Astrocyte (in vitro differentiated cells and primary cell): Measurements from ENCODE around the gene UGCG. TPM values are rescaled to one million over a fixed set of nuclear protein-coding genes. Genes with fewer than 3 reads are reported as not detected.
"Not testable (repeated sequence)": the region's sequence is repeated elsewhere in the genome, so short reads cannot be mapped to it uniquely, and the experiment has no call there.

Experiments used
- DNase-seq: peaks from one replicate; pipeline ENCODE4 v3.0.0-alpha.2; 2010; ENCODE audit warnings: low read depth
- FAIRE-seq: peaks from 2 replicates; lab custom pipeline; 2011; peaks lifted over from hg19 to GRCh38; lab: Jason Lieb, UNC
- H2AFZ ChIP-seq: 2 replicates; pipeline ENCODE4 v1.6.0; 2012; ENCODE audit warnings: low read depth, low read length, inconsistent platforms
- H3K27ac ChIP-seq: 2 replicates; pipeline ENCODE4 v1.5.1; 2011; ENCODE audit warnings: low read depth, low read length, inconsistent platforms
- H3K27me3 ChIP-seq: 2 replicates; pipeline ENCODE4 v1.6.0; 2011; ENCODE audit warnings: low read length, inconsistent platforms; ENCODE audit not compliant: insufficient read depth
- H3K36me3 ChIP-seq: 2 replicates; pipeline ENCODE4 v1.5.1; 2011; ENCODE audit warnings: low read length, inconsistent platforms; ENCODE audit not compliant: insufficient read depth
- H3K4me1 ChIP-seq: 2 replicates; pipeline ENCODE4 v1.5.1; 2011; ENCODE audit warnings: low read length, inconsistent platforms; ENCODE audit not compliant: insufficient read depth
- H3K4me2 ChIP-seq: 2 replicates; pipeline ENCODE4 v1.6.0; 2012; ENCODE audit warnings: low read length, inconsistent platforms
- H3K4me3 ChIP-seq: 2 replicates; pipeline ENCODE4 v1.5.1; 2011; ENCODE audit warnings: low read depth, mild to moderate bottlenecking, low read length, inconsistent platforms; ENCODE audit not compliant: insufficient read depth
- H3K79me2 ChIP-seq: 2 replicates; pipeline ENCODE4 v1.6.0; 2012; ENCODE audit warnings: mild to moderate bottlenecking, low read length, inconsistent platforms; ENCODE audit not compliant: insufficient read depth
- H3K9ac ChIP-seq: 2 replicates; pipeline ENCODE4 v1.6.0; 2012; ENCODE audit warnings: mild to moderate bottlenecking, low read length, inconsistent platforms
- H3K9me3 ChIP-seq: 2 replicates; pipeline ENCODE4 v1.5.1; 2012; ENCODE audit warnings: low read depth, mild to moderate bottlenecking, low read length, inconsistent platforms; ENCODE audit not compliant: insufficient read depth
- H4K20me1 ChIP-seq: 2 replicates; pipeline ENCODE4 v1.6.0; 2012; ENCODE audit warnings: low read length, inconsistent platforms; ENCODE audit not compliant: insufficient read depth
- H3K27ac Mint-ChIP-seq: one replicate; pipeline ENCODE4 v1.8.0; 2021; ENCODE audit warnings: mild to moderate bottlenecking, mixed read lengths; ENCODE audit not compliant: unreplicated experiment
- H3K27me3 Mint-ChIP-seq: one replicate; pipeline ENCODE4 v1.8.0; 2021; ENCODE audit warnings: low read depth, mixed read lengths; ENCODE audit not compliant: unreplicated experiment
- H3K36me3 Mint-ChIP-seq: one replicate; pipeline ENCODE4 v1.8.0; 2021; ENCODE audit warnings: low read depth, mixed read lengths; ENCODE audit not compliant: unreplicated experiment
- H3K4me1 Mint-ChIP-seq: one replicate; pipeline ENCODE4 v1.8.0; 2021; ENCODE audit warnings: low read depth, mixed read lengths; ENCODE audit not compliant: unreplicated experiment
- H3K4me3 Mint-ChIP-seq: one replicate; pipeline ENCODE4 v1.8.0; 2021; ENCODE audit warnings: mild to moderate bottlenecking, moderate library complexity, mixed read lengths; ENCODE audit not compliant: unreplicated experiment
- H3K9me3 Mint-ChIP-seq: one replicate; pipeline ENCODE4 v1.8.0; 2021; ENCODE audit warnings: mild to moderate bottlenecking, mixed read lengths; ENCODE audit not compliant: unreplicated experiment
- CTCF ChIP-seq: IDR thresholded peaks from 2 replicates; pipeline ENCODE4 v1.5.1; 2011; ENCODE audit warnings: low read depth, mild to moderate bottlenecking, inconsistent platforms, low read length, moderate library complexity; ENCODE audit not compliant: insufficient read depth
- EZH2 ChIP-seq: IDR thresholded peaks from 2 replicates; pipeline ENCODE4 v1.6.1; 2012; ENCODE audit warnings: mild to moderate bottlenecking, low read length, inconsistent platforms; ENCODE audit not compliant: insufficient read depth
- total RNA-seq: library from RNA; stranded (reverse); gene quantifications from 2 replicates; pipeline ENCODE4 v1.2.1, GENCODE V29; 2021

The UGCG gene
- total RNA-seq, 1 donor from 2014 or later, result 166 TPM

GRCh38 chr9:111945216-111945615 is 48.6 kb downstream of the UGCG start:
- peaks cover 12% of the 10 kb centered on the region for H3K4me1 ChIP-seq
- no peak overlapping the region for H2AFZ ChIP-seq
- H3K9ac ChIP-seq, result no peak overlapping the region
- no peaks in the 10 kb centered on the region for H3K36me3 ChIP-seq
- H3K9me3 Mint-ChIP-seq, result peaks cover 3% of the 10 kb centered on the region
- no peaks in the 10 kb centered on the region for H3K79me2 ChIP-seq
- H3K27me3 Mint-ChIP-seq, result no peaks in the 10 kb centered on the region
- no peaks in the 10 kb centered on the region for H3K27me3 ChIP-seq
- no peaks in the 10 kb centered on the region for H3K9me3 ChIP-seq
- H3K27ac Mint-ChIP-seq, result peak overlapping the region; percentile 91
- peak; percentile 64 for DNase-seq
- H3K4me3 ChIP-seq, result no peak overlapping the region
- peak; percentile 9 for FAIRE-seq
- no peak overlapping the region for H3K4me2 ChIP-seq
- H4K20me1 ChIP-seq, result no peaks in the 10 kb centered on the region
- H3K4me1 Mint-ChIP-seq, result peaks cover 34% of the 10 kb centered on the region
- no peaks in the 10 kb centered on the region for H3K36me3 Mint-ChIP-seq
- no peak overlapping the region for H3K27ac ChIP-seq
- H3K4me3 Mint-ChIP-seq, result peak overlapping the region; percentile 1
- TF ChIP-seq EZH2 (no peak), CTCF (no peak)

GRCh38 chr9:111948109-111948508 is 51.5 kb downstream of the UGCG start:
- H3K27ac Mint-ChIP-seq, H3K4me3 ChIP-seq, H3K4me2 ChIP-seq, DNase-seq, H3K36me3 ChIP-seq, H3K9me3 Mint-ChIP-seq, H3K79me2 ChIP-seq, FAIRE-seq, H3K9me3 ChIP-seq, H3K27ac ChIP-seq, H2AFZ ChIP-seq, H3K4me3 Mint-ChIP-seq, H3K27me3 ChIP-seq, H3K9ac ChIP-seq, H4K20me1 ChIP-seq, H3K27me3 Mint-ChIP-seq, H3K36me3 Mint-ChIP-seq: not testable (repeated sequence)
- peaks cover 12% of the 10 kb centered on the region for H3K4me1 ChIP-seq
- peaks cover 26% of the 10 kb centered on the region for H3K4me1 Mint-ChIP-seq

- Mint-ChIP-seq H3K4me1 (peaks cover 26% of the 10 kb centered on the region), H3K27ac (no peak overlapping the region), H3K36me3 (no peaks in the 10 kb centered on the region), H3K9me3 (peaks cover 3% of the 10 kb centered on the region), H3K27me3 (no peaks in the 10 kb centered on the region), H3K4me3 (no peak overlapping the region)
- H3K27ac ChIP-seq, result no peak overlapping the region
- DNase-seq, result no peak
- no peak overlapping the region for H3K4me2 ChIP-seq
- no peak for FAIRE-seq
- no peak overlapping the region for H3K4me3 ChIP-seq
- no peaks in the 10 kb centered on the region for H3K9me3 ChIP-seq
- H3K36me3 ChIP-seq, result no peaks in the 10 kb centered on the region
- no peaks in the 10 kb centered on the region for H4K20me1 ChIP-seq
- H3K79me2 ChIP-seq, result no peaks in the 10 kb centered on the region
- peaks cover 12% of the 10 kb centered on the region for H3K4me1 ChIP-seq
- H3K27me3 ChIP-seq, result no peaks in the 10 kb centered on the region
- H3K9ac ChIP-seq, result no peak overlapping the region
- TF ChIP-seq CTCF (no peak), EZH2 (no peak)
- no peak overlapping the region for H2AFZ ChIP-seq
These were observed 52.3 kb downstream of the UGCG start for GRCh38 chr9:111948951-111949350.
